ENCODE data around the gene HSPA8. TPM values are rescaled to one million over a fixed set of nuclear protein-coding genes. Genes with fewer than 3 reads are reported as not detected.

HSPA8 gene
- total RNA-seq = 1,000 to 10,000 TPM in 7 of 9 donors, 100 to 1,000 TPM in 2; 650 to 1,438 (median 1,101) TPM
- polyA plus RNA-seq = 1,000 to 10,000 TPM in 1 of 2 donors, 10 to 100 TPM in 1; 58.9 to 2,193 TPM
- long read RNA-seq, donor 1, transcript HSPA8-201 (8 exons, 2,186 nt) = minor isoform, 15 of 1,835 reads
- long read RNA-seq, donor 1, transcript HSPA8-222 (6 exons, 1,884 nt) = minor isoform, 17 of 1,835 reads
- long read RNA-seq, donor 1, transcript HSPA8-208 (3 exons, 740 nt) = minor isoform, 103 of 1,835 reads
- long read RNA-seq, donor 1, transcript HSPA8-224 (9 exons, 2,463 nt) = major isoform, 1,537 of 1,835 reads
- long read RNA-seq, donor 1, partial matches to known transcripts = 55 of 1,835 reads
- long read RNA-seq, donor 1, other reads (novel, unspliced or antisense) = 101 of 1,835 reads
- long read RNA-seq, donor 2, transcript HSPA8-208 (3 exons, 740 nt) = minor isoform, 47 of 7,348 reads
- long read RNA-seq, donor 2, transcript HSPA8-224 (9 exons, 2,463 nt) = major isoform, 6,812 of 7,348 reads
- long read RNA-seq, donor 2, transcript HSPA8-222 (6 exons, 1,884 nt) = minor isoform, 33 of 7,348 reads
- long read RNA-seq, donor 2, transcript HSPA8-201 (8 exons, 2,186 nt) = minor isoform, 81 of 7,348 reads
- long read RNA-seq, donor 2, partial matches to known transcripts = 188 of 7,348 reads
- long read RNA-seq, donor 2, other reads (novel, unspliced or antisense) = 174 of 7,348 reads
- long read RNA-seq, donor 3, transcript HSPA8-208 (3 exons, 740 nt) = minor isoform, 112 of 1,556 reads
- long read RNA-seq, donor 3, transcript HSPA8-201 (8 exons, 2,186 nt) = minor isoform, 9 of 1,556 reads
- long read RNA-seq, donor 3, transcript HSPA8-224 (9 exons, 2,463 nt) = major isoform, 1,293 of 1,556 reads
- long read RNA-seq, donor 3, transcript HSPA8-222 (6 exons, 1,884 nt) = minor isoform, 11 of 1,556 reads
- long read RNA-seq, donor 3, partial matches to known transcripts = 52 of 1,556 reads
- long read RNA-seq, donor 3, other reads (novel, unspliced or antisense) = 76 of 1,556 reads

GRCh38 chr11:123061403-123062157 is at the start of gene HSPA8:
Gene HSPA8 (minus strand): TSS chr11:123062136. CDS start chr11:123061324, 812 bp downstream.
- WGBS, 4 donors = 0 to 1% (median 0%) methylated on average over 39 to 45 of the region's 45 CpGs
- intact Hi-C loops (cut with DNase I) = loop anchor here in 3 of 10 donors (2.0 to 5.0 kb wide), 3 partner anchors 21 to 75 kb away; no protein-coding TSS in a partner anchor
- Histone ChIP-seq H3K4me1 (peaks cover 0 to 78% (median 55%) of the 10 kb centered on the region in 12 donors), H3K4me3 (peak within 1 kb of the TSS; percentile 67 to 96 (median 92)), H3K36me3 (peaks cover 6 to 46% (median 45%) of the 10 kb centered on the region in 9 donors), H3K27me3 (no peaks in the 10 kb centered on the region), H3K9me3 (no peaks in the 10 kb centered on the region), H3K27ac (peak within 1 kb of the TSS; percentile 96 to 100 (median 99))
- TF ChIP-seq POLR2A (IDR thresholded peaks at IDR 0.05) = peak; percentile 93 to 98
- no peak for TF ChIP-seq CTCF (IDR thresholded peaks at IDR 0.05)
- DNase-seq (peak; percentile 68 to 85 (median 79)), ATAC-seq (peak; percentile 4 to 33 (median 14))

GRCh38 chr11:123111465-123111864 is 49.5 kb upstream of the HSPA8 start:
- DNase-seq (no peak), ATAC-seq (peak; percentile 27 to 83 (median 66))
- Histone ChIP-seq H3K27ac (peak overlapping the region in 1 of 12 donors; percentile 40), H3K27me3 (no peaks in the 10 kb centered on the region), H3K4me3 (no peak overlapping the region), H3K36me3 (no peaks in the 10 kb centered on the region), H3K9me3 (peaks cover 0 to 12% (median 2%) of the 10 kb centered on the region in 12 donors), H3K4me1 (peaks cover 0 to 6% (median 0%) of the 10 kb centered on the region in 12 donors)
- TF ChIP-seq POLR2A (IDR thresholded peaks at IDR 0.05) = no peak
- peak; percentile 65 to 86 (median 76) for TF ChIP-seq CTCF (IDR thresholded peaks at IDR 0.05)
- WGBS, 4 donors = 60 to 71% (median 68%) methylated on average over 4 of the region's 4 CpGs
- intact Hi-C loops (cut with DNase I) = loop anchor here (1.0 to 10.0 kb wide), 5 partner anchors 135 to 366 kb away; no protein-coding TSS in a partner anchor

GRCh38 chr11:123110397-123110796 is 48.5 kb upstream of the HSPA8 start:
- intact Hi-C loops (cut with DNase I) = loop anchor here in 9 of 10 donors (2.0 to 10.0 kb wide), 4 partner anchors 136 to 367 kb away; no protein-coding TSS in a partner anchor
- WGBS, 4 donors = 54 to 66% (median 60%) methylated on average over 8 of the region's 8 CpGs
- H3K27me3 ChIP-seq = no peaks in the 10 kb centered on the region
- no peak for TF ChIP-seq CTCF (IDR thresholded peaks at IDR 0.05)
- no peak for TF ChIP-seq POLR2A (IDR thresholded peaks at IDR 0.05)
- H3K9me3 ChIP-seq = peaks cover 0 to 3% (median 0%) of the 10 kb centered on the region in 12 donors
- peak overlapping the region in 1 of 12 donors; percentile 17 for H3K27ac ChIP-seq
- peaks cover 0 to 6% (median 0%) of the 10 kb centered on the region in 12 donors for H3K4me1 ChIP-seq
- no peak overlapping the region for H3K4me3 ChIP-seq
- H3K36me3 ChIP-seq = no peaks in the 10 kb centered on the region
- no peak for ATAC-seq
- DNase-seq = no peak

Data from heart left ventricle (tissue), 16 donors.